Mesendoderm (in vitro differentiated cells): ENCODE results near the gene ANKRD44.

ENCODE experiments used
- DNase-seq: peaks from one replicate; pipeline ENCODE4 v3.0.0; 2013
- H2AK5ac ChIP-seq: 2 replicates; pipeline ENCODE4 v1.6.1; 2013; ENCODE audit warnings: low read length, inconsistent platforms
- H2BK120ac ChIP-seq: 2 replicates; pipeline ENCODE4 v1.6.1; 2013; ENCODE audit warnings: low read depth, mild to moderate bottlenecking, low read length, moderate library complexity, mixed read lengths
- H2BK15ac ChIP-seq: replicated peaks from 2 replicates; pipeline ENCODE4 v1.6.1; 2013; ENCODE audit warnings: low read depth, mild to moderate bottlenecking, moderate library complexity
- H2BK5ac ChIP-seq: 2 replicates; pipeline ENCODE4 v1.6.1; 2013; ENCODE audit warnings: low read length, inconsistent platforms
- H3K18ac ChIP-seq: 2 replicates; pipeline ENCODE4 v1.6.1; 2013; ENCODE audit warnings: mild to moderate bottlenecking, low read length, mixed read lengths
- H3K23ac ChIP-seq: one replicate; pipeline ENCODE4 v1.6.1; 2013; ENCODE audit warnings: low read length
- H3K27ac ChIP-seq: 2 replicates; pipeline ENCODE4 v1.5.1; 2013; ENCODE audit warnings: low read depth, mild to moderate bottlenecking, inconsistent platforms, low read length, moderate library complexity
- H3K27me3 ChIP-seq: 2 replicates; pipeline ENCODE4 v1.6.1; 2013; ENCODE audit warnings: low read length, control low read depth, mild to moderate bottlenecking, inconsistent platforms; ENCODE audit not compliant: insufficient read depth, poor library complexity
- H3K36me3 ChIP-seq: 2 replicates; pipeline ENCODE4 v1.6.1; 2013; ENCODE audit warnings: low read length, inconsistent platforms; ENCODE audit not compliant: control insufficient read depth, insufficient read depth
- H3K4ac ChIP-seq: one replicate; pipeline ENCODE4 v1.6.1; 2013; ENCODE audit warnings: low read depth, mild to moderate bottlenecking, low read length, moderate library complexity
- H3K4me1 ChIP-seq: 2 replicates; pipeline ENCODE4 v1.6.1; 2013; ENCODE audit warnings: low read depth, low read length, inconsistent platforms; ENCODE audit not compliant: control insufficient read depth
- H3K4me2 ChIP-seq: 2 replicates; pipeline ENCODE4 v1.6.1; 2013; ENCODE audit warnings: low read length
- H3K4me3 ChIP-seq: 2 replicates; pipeline ENCODE4 v1.5.1; 2013; ENCODE audit warnings: mild to moderate bottlenecking, low read length
- H3K56ac ChIP-seq: one replicate; pipeline ENCODE4 v1.6.1; 2013; ENCODE audit warnings: low read length
- H3K79me1 ChIP-seq: 2 replicates; pipeline ENCODE4 v1.6.1; 2013; ENCODE audit warnings: low read length, inconsistent platforms
- H3K79me2 ChIP-seq: 2 replicates; pipeline ENCODE4 v1.6.1; 2013; ENCODE audit warnings: mild to moderate bottlenecking, low read length; ENCODE audit not compliant: control insufficient read depth, insufficient read depth
- H3K9ac ChIP-seq: 2 replicates; pipeline ENCODE4 v1.6.1; 2013; ENCODE audit warnings: low read length, inconsistent platforms
- H4K5ac ChIP-seq: one replicate; pipeline ENCODE4 v1.6.1; 2013; ENCODE audit warnings: low read length
- H4K8ac ChIP-seq: one replicate; pipeline ENCODE4 v1.6.1; 2013; ENCODE audit warnings: low read depth, mild to moderate bottlenecking, control low read depth, low read length, moderate library complexity
- WGBS: extraction: QIAGEN DNeasy Blood & Tissue Kit; methylation state at CpG from one replicate; pipeline ENCODE4 v1.1.7; 2013; ENCODE audit warnings: low lambda C conversion rate, missing lambda C conversion rate; ENCODE audit not compliant: insufficient coverage; ENCODE audit errors: extremely low coverage; 5-methylcytosine and 5-hydroxymethylcytosine counted together

Gene ANKRD44

DNA sequence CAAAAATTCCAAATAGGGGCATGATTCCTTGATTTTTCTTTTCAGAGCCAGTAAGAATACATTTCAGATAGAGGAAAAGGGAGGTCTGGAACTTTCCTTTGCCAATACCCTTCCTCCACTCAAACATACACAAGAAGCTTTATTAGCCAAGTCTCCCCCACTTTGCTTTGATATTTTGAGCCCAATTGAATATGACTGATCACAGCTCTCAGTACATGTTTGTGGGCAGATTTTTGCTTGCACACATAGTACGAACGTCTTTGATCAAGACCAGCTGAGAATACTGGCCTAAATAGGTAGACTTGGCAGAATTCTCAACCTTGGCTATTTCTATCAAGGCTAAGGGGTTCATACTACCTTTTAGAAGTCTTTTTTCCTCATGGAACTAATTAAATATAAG, 235.3 kb downstream of the ANKRD44 start:
- Histone ChIP-seq H3K36me3 (no peaks in the 10 kb centered on the region), H2BK5ac (no peak overlapping the region), H2BK120ac (no peak overlapping the region), H2BK15ac (no peak overlapping the region), H3K79me1 (no peaks in the 10 kb centered on the region), H3K9ac (no peak overlapping the region), H3K27me3 (no peaks in the 10 kb centered on the region), H4K8ac (no peak overlapping the region), H3K4me2 (no peak overlapping the region), H3K56ac (no peak overlapping the region), H3K27ac (no peak overlapping the region), H3K79me2 (no peaks in the 10 kb centered on the region), H3K23ac (no peak overlapping the region), H3K4me1 (no peaks in the 10 kb centered on the region), H3K4me3 (no peak overlapping the region), H3K4ac (no peak overlapping the region), H2AK5ac (no peak overlapping the region), H3K18ac (no peak overlapping the region), H4K5ac (no peak overlapping the region)
- no peak for DNase-seq
- WGBS, result no CpG with 5 or more reads among the region's 2 CpGs

DNA sequence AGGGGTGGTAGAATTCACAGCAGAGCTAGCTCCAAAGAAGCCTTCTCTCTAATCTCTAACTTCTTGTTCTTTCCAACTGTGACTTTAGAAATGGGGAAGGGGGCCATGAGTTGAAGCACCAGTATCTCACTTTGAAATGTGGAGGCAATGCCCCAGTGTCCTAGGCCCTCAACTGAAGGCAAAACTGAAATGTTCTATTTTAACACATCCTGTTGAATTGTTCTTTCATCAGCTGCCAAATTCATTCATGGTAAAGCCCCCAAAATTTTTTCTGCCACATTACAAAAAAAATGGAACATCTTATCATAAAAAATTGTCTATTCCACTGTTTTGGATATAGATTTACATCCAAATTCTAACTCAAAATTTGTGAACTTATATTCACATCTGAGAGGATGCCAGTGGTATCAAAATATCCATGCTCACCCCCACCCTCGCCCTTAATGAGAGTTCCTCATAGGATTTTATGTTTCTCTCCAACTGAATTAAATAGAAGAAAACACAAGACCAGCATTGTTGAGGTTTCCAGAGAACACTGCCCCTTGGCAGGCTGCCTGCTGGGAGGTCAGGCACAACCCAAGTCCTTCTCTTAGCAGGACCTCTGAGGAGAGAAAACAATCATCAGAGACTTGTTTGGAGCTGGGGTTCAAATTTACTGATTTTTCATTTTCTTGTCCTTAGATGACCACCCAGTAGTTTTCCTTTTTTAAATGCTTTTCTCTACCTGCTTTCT, 236.7 kb downstream of the ANKRD44 start:
- DNase-seq, result no peak
- Histone ChIP-seq H3K9ac (no peak overlapping the region), H3K79me1 (no peaks in the 10 kb centered on the region), H2AK5ac (no peak overlapping the region), H3K27me3 (no peaks in the 10 kb centered on the region), H3K4me1 (no peaks in the 10 kb centered on the region), H3K4me2 (no peak overlapping the region), H2BK120ac (no peak overlapping the region), H4K5ac (no peak overlapping the region), H2BK5ac (no peak overlapping the region), H2BK15ac (no peak overlapping the region), H3K18ac (no peak overlapping the region), H3K4ac (no peak overlapping the region), H3K4me3 (no peak overlapping the region), H3K27ac (no peak overlapping the region), H3K56ac (no peak overlapping the region), H3K23ac (no peak overlapping the region), H3K36me3 (no peaks in the 10 kb centered on the region), H4K8ac (no peak overlapping the region), H3K79me2 (no peaks in the 10 kb centered on the region)
- no CpG with 5 or more reads among the region's 1 CpG for WGBS

DNA sequence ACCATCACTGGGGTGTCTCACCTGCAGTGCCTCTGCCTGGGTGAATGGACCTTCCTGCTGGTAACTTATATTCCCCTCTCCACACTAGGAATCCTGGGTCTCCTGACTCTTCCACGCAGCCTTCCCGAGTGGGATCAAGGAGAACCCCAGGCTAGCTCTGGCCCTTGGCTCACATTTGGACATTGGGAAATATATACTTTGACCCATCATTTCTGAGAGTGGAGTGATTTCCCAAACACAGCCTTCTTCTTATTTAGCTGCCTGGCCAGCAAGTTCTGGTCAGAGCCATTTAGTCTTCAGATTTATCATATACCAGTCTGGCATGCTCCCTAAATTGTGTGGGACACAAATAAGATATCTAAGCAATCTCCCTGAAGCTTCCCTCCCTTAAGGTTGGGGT, 237.3 kb downstream of the ANKRD44 start:
- Histone ChIP-seq H3K4me3 (no peak overlapping the region), H3K4ac (no peak overlapping the region), H3K9ac (no peak overlapping the region), H2AK5ac (no peak overlapping the region), H3K79me1 (no peaks in the 10 kb centered on the region), H2BK15ac (no peak overlapping the region), H4K8ac (no peak overlapping the region), H3K4me2 (no peak overlapping the region), H3K36me3 (no peaks in the 10 kb centered on the region), H3K23ac (no peak overlapping the region), H2BK5ac (no peak overlapping the region), H3K27ac (no peak overlapping the region), H3K79me2 (no peaks in the 10 kb centered on the region), H3K4me1 (no peaks in the 10 kb centered on the region), H2BK120ac (no peak overlapping the region), H4K5ac (no peak overlapping the region), H3K56ac (no peak overlapping the region), H3K27me3 (no peaks in the 10 kb centered on the region), H3K18ac (no peak overlapping the region)
- no peak for DNase-seq
- WGBS, result no CpG with 5 or more reads among the region's 2 CpGs

DNA sequence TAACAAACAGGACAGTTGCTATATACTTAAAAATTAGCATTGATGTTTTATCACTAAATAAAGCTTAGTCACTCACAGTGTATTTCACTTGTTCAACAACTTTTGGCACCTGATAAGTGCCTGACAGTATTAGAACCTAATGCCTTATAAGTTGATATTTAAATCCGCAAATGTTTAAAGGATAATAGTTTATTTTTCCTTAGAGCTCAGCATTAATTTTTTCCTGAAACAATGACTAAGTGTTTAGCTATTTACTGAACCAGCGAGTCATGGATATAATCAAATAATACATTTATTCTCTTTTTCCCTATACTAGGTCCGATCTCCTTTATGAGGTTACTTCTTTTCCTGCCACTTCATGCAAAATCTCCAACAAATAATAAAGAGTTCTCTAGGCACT, 238.0 kb downstream of the ANKRD44 start:
- H2AK5ac ChIP-seq, result no peak overlapping the region
- no peaks in the 10 kb centered on the region for H3K4me1 ChIP-seq
- no peak overlapping the region for H3K4me2 ChIP-seq
- H4K5ac ChIP-seq, result no peak overlapping the region
- H2BK120ac ChIP-seq, result no peak overlapping the region
- no peaks in the 10 kb centered on the region for H3K27me3 ChIP-seq
- no peak overlapping the region for H3K23ac ChIP-seq
- no peak overlapping the region for H3K4me3 ChIP-seq
- H3K79me1 ChIP-seq, result no peaks in the 10 kb centered on the region
- WGBS, result no CpG with 5 or more reads among the region's 3 CpGs
- no peak overlapping the region for H4K8ac ChIP-seq
- no peaks in the 10 kb centered on the region for H3K36me3 ChIP-seq
- no peak for DNase-seq
- no peak overlapping the region for H3K27ac ChIP-seq
- H2BK5ac ChIP-seq, result no peak overlapping the region
- no peak overlapping the region for H3K9ac ChIP-seq
- no peak overlapping the region for H3K56ac ChIP-seq
- H2BK15ac ChIP-seq, result no peak overlapping the region
- H3K79me2 ChIP-seq, result no peaks in the 10 kb centered on the region
- no peak overlapping the region for H3K18ac ChIP-seq
- H3K4ac ChIP-seq, result no peak overlapping the region

DNA sequence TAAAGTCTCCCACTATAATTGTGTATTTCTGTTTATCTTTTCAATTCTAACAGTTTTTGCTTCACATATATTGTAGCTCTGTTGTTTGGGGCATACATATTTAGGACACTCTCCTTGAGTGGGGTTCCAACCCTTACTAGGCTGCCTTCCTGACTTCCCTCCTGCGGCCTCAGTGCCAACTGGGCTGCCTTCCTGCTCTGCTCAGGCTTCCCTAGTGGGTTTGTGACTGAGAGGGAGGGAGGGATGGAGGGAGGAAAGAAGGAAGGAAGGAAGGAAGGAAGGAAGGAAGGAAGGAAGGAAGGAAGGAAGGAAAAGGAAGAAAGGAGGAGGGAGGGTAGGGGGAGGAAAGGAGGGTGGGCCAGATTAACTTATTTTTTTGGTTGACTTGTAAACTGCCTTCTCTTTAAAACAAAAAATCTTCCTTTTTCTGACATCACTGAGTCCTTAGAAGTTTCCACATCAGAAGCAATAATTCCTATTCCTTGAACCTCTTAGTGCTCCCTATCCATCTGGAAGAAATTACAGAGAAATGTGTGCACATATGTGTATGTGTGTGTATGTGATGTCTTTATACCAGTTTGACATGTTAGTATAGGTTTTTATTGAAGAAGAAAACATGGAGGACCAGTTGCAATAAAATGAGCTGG, 238.7 kb downstream of the ANKRD44 start:
- no peaks in the 10 kb centered on the region for H3K79me1 ChIP-seq
- no peaks in the 10 kb centered on the region for H3K4me1 ChIP-seq
- no peak overlapping the region for H3K4ac ChIP-seq
- H3K4me3 ChIP-seq, result no peak overlapping the region
- H3K36me3 ChIP-seq, result no peaks in the 10 kb centered on the region
- no peak overlapping the region for H4K5ac ChIP-seq
- no peak overlapping the region for H2BK15ac ChIP-seq
- H3K56ac ChIP-seq, result no peak overlapping the region
- no peak overlapping the region for H3K27ac ChIP-seq
- no CpG with 5 or more reads among the region's 1 CpG for WGBS
- H3K9ac ChIP-seq, result no peak overlapping the region
- no peaks in the 10 kb centered on the region for H3K79me2 ChIP-seq
- no peak overlapping the region for H2AK5ac ChIP-seq
- H2BK120ac ChIP-seq, result no peak overlapping the region
- H3K27me3 ChIP-seq, result no peaks in the 10 kb centered on the region
- no peak overlapping the region for H4K8ac ChIP-seq
- H3K4me2 ChIP-seq, result no peak overlapping the region
- no peak overlapping the region for H3K23ac ChIP-seq
- no peak overlapping the region for H2BK5ac ChIP-seq
- DNase-seq, result no peak
- no peak overlapping the region for H3K18ac ChIP-seq

DNA sequence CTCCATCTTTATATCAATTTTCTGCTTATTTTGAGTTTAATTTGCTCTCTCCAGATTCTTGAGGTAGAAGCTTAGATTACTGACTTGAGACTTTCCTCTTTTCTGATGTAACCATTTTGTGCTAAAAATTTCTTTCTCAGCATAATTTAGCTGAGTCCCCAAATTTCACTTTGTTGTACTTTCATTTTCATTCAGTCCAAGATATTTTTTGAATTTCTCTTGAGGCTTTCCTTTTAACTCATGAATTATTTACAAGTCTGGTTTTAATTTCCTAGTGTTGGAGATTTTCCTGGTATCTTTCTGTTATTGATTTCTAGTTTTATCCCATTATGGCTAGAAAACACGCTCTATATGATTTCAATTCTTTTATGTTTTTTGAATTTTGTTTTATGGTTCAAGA, 239.4 kb downstream of the ANKRD44 start:
- Histone ChIP-seq H3K23ac (no peak overlapping the region), H3K27ac (no peak overlapping the region), H2BK120ac (no peak overlapping the region), H4K8ac (no peak overlapping the region), H3K4me1 (no peaks in the 10 kb centered on the region), H3K56ac (no peak overlapping the region), H3K4me3 (no peak overlapping the region), H2BK5ac (no peak overlapping the region), H3K9ac (no peak overlapping the region), H3K18ac (no peak overlapping the region), H3K79me2 (no peaks in the 10 kb centered on the region), H2BK15ac (no peak overlapping the region), H3K4me2 (no peak overlapping the region), H3K36me3 (no peaks in the 10 kb centered on the region), H4K5ac (no peak overlapping the region), H3K79me1 (no peaks in the 10 kb centered on the region), H3K27me3 (no peaks in the 10 kb centered on the region), H2AK5ac (no peak overlapping the region), H3K4ac (no peak overlapping the region)
- no CpG with 5 or more reads among the region's 1 CpG for WGBS
- DNase-seq, result no peak
